ENCODE results near the gene LILRB2. TPM values are rescaled to one million over a fixed set of nuclear protein-coding genes. Genes with fewer than 3 reads are reported as not detected.
"Not testable (repeated sequence)": the region's sequence is repeated elsewhere in the genome, so short reads cannot be mapped to it uniquely, and the experiment has no call there.

Gene LILRB2
- total and polyA plus RNA-seq, 5 experiments from 2014 or later: 0.47 TPM; not detected in 3

DNA sequence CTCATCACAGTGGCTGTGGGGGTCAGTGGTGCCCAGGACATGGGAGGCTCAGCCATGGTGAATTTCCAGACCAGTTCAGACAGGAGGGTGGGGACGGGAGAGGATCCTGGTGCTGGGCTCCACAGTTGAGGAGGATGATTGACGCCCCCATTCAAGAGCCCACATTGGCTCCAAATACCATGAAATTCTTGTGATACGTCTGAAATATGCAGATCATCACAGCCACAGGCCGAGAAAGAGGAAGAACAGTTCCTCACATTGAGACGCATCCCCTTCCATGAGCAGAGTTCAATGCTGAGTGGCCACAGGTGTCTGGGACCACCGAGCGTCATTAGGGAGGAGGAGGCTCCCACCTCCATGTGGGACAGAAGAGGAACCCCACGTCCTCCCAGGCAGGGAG is 37.1 kb downstream of the LILRB2 start:
- H3K27ac Mint-ChIP-seq, H3K4me3 Mint-ChIP-seq, H3K36me3 Mint-ChIP-seq, H3K9me3 Mint-ChIP-seq, DNase-seq, ATAC-seq, POLR2A ChIA-PET: not testable (repeated sequence)
- peaks cover 0 to 12% (median 2%) of the 10 kb centered on the region in 5 donors for H3K27me3 Mint-ChIP-seq
- peaks cover 8 to 12% (median 10%) of the 10 kb centered on the region in 4 donors for H3K4me1 Mint-ChIP-seq

DNA sequence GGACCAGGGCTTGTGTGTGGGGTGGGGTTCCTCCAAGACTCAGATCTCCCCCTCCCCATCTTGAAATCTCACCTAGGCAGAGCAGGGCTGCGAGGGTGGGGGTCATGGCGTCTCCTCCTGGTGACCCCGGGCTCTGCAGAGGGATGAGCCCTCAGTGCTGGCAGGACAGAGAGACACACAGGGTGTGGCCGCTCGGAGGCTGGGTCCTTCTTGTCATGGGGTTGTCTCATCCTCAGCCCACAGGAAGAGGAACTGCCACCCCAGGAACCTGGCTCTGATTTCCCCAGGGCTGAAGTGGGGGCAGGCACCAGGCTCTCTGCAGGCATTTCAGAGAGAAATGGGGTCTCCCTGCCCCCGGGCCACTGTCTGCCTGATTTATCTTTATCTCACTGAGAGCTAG is 38.3 kb downstream of the LILRB2 start, which contains the start of gene LILRA6:
Gene LILRA6, minus strand, starts transcription at position 145 of the 400 bp plus-strand sequence.
- DNase-seq, H3K27ac Mint-ChIP-seq, H3K4me1 Mint-ChIP-seq, H3K27me3 Mint-ChIP-seq, H3K36me3 Mint-ChIP-seq, POLR2A ChIA-PET, H3K9me3 Mint-ChIP-seq, ATAC-seq: not testable (repeated sequence)
- H3K4me3 Mint-ChIP-seq: peak within 1 kb of the TSS in 1 of 10 donors; percentile 11

DNA sequence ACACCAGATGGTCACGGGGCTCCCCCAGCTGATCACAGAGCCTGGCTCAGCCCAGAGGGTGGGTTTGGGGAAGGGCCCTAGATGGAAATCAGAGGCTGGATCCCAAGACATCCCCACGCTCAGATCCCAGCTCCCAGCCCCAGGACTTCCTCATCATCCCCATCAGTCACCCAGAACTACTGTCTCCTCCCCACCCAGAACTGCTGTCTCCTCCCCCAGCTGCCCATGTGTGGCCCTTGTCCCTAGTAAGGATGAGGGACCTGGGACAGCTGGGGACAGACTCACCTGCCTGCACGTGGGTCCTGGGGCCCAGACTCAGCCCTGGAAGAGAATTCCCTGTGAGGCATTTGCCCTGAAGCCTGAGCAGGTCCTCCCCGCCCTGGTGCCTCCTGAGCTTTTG is 38.7 kb downstream of the LILRB2 start:
- H3K4me1 Mint-ChIP-seq, H3K36me3 Mint-ChIP-seq, H3K9me3 Mint-ChIP-seq, ATAC-seq, H3K27me3 Mint-ChIP-seq, H3K27ac Mint-ChIP-seq, DNase-seq, POLR2A ChIA-PET: not testable (repeated sequence)
- H3K4me3 Mint-ChIP-seq: peak overlapping the region in 1 of 10 donors; percentile 11

DNA sequence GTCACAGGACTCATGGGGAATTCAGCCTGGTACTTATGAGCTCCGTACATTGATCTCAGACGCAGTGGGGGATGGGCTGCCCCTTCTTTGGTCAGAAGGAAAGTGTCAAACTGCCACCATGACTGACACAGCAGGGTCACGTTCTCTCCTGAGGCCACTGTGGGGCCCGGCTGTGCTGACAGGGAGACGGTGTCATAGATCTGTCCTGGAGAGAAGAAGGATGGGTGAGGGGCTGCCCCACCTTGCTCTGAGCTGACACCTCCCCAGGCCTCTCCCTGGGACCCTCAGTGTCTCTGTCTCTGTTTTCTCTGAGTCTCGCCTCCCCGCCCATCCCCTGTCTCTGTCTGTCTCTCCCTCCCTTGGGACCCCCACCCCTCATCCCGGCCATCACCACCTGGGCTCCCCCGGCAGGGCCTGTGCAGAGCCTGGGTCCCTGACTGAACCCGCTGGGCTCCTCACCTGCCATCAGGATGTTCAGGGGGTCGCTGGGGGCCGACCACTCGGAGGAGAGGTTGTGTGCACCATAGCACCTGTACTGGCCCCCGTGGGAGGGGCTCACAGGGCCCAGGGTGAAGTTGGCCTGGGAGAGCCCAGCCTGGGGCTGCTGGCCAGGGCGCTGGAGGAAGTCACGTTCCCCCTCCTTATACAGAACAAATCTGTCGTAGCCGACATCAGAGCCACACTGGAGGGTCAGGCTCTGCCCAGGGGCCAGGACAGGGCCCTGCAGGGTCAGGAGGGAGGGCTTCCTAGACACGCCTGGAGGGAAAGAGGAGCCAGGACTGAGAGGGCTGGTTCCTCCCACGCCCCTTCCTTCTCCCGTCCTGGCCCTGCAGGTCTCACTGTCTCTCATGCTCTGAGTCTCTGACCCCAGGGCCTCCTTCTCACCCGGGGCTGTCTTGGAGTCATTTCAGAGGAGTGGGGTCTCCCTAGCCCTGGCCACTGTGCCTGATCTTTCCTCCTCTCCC is 40.3 kb downstream of the LILRB2 start:
- POLR2A ChIA-PET, H3K4me3 Mint-ChIP-seq, H3K4me1 Mint-ChIP-seq, DNase-seq, H3K27ac Mint-ChIP-seq, H3K9me3 Mint-ChIP-seq, H3K36me3 Mint-ChIP-seq, ATAC-seq: not testable (repeated sequence)
- H3K27me3 Mint-ChIP-seq: peaks cover 0 to 11% (median 10%) of the 10 kb centered on the region in 5 donors

DNA sequence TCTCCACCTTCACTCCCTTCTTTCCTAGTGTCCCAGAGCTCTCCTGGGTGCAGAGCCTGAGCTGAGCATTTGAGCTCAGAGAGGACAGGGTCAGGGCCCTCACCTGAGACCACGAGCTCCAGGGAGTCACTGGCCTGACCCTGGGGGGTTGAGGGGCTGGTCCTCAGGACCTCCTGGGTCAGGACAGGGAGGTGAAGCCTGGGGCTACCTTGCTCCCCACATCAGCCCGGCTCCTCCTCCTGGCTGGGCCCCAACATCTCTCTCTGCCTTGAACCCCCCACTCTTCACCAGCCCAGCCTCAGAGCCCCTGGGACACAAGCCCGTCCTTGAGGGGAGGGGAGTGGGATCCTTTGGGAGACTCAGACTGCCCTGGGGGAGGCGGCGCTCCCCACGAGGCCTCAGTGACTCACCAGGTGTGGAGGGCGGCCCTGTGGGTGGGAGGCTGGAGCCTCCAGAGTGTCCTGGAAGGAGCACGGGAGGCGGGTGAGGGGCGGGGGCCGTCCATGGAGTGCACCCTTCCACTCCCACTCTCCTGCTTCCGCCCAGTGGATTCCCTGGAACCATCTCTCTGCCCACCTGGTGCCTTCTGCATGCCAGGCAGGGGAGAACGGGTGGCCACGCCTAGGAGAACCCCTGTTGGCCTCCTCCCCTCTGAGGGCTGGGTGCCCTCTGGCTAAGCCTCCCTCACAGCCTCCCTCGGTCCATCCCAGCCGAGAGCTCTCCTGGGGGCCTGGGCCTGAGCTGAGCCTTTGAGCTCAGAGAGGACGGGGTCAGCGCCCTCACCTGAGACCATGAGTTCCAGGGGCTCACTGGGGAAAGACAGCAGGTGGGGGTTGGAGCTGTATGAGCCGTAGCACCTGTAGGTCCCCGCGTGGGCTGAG is 41.2 kb downstream of the LILRB2 start:
- H3K27ac Mint-ChIP-seq: peak overlapping the region in 2 of 10 donors; percentile 0 to 17
- DNase-seq, ATAC-seq, H3K4me3 Mint-ChIP-seq, POLR2A ChIA-PET, H3K4me1 Mint-ChIP-seq, H3K9me3 Mint-ChIP-seq, H3K36me3 Mint-ChIP-seq: not testable (repeated sequence)
- H3K27me3 Mint-ChIP-seq: peaks cover 0 to 13% (median 11%) of the 10 kb centered on the region in 5 donors

DNA sequence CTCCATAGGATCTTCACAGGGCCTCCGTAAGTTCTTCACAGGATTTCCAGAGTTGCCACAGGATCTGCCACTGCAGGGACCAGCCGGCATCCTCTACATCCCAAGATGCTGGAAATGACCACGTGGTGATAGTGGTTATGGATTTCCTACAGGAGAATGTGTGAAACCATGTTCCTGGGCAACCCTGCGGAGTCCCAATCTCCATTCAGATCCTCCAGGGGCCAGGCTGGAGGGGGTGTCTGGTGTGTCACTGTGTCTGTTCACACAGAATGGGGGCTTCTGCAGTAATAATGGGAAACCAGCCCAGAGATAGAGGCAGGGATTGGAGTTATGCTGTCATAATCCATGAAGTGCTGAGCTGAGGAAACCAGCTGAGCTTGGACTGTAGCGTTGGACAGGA is 47.0 kb downstream of the LILRB2 start:
- Mint-ChIP-seq H3K9me3 (no peaks in the 10 kb centered on the region), H3K27ac (no peak overlapping the region), H3K36me3 (no peaks in the 10 kb centered on the region), H3K27me3 (peaks cover 11 to 39% (median 25%) of the 10 kb centered on the region in 5 donors), H3K4me1 (peaks cover 3 to 9% (median 5%) of the 10 kb centered on the region in 4 donors), H3K4me3 (no peak overlapping the region)
- ATAC-seq (no peak), DNase-seq (no peak)
- POLR2A ChIA-PET: no interaction called here

DNA sequence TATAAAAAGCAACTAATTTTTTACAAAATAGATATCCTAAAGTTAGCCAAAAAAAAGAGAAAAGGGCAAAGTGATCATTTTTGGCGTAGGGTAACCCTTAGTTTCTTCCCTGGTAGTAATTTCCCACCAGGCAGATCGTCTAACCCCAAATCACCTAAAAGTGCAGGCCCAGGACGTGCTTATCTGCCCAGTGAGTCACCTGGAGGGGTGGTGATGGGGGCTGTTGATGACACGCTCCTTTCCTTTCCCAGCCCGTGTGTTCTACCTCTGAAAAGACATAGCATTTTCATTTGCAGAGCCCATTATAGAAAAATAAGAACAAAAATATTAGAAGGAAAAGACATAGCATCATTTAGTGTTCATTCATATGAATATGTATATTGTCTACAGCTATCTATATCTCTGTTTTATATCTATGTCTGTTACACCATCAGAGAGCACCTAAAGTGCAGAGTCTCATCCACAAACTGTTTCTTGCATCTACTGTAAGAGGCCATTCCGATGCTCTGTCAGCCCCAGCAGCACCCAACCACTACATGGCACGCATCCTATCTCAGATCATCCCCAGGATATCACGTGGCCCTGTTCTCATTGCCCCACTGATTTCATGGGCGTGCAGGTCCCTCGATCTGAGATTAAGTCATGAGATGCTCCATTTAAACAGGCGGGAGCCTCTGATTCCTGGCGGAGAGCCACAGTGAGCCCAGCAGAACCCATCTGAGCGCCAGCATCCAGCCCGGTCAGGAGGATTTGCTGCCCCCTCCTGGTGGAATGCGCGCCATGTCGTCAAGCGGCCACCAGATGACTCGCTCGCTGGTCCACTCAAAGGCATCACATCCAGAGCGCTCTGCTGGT is 49.6 kb downstream of the LILRB2 start:
- H3K36me3 Mint-ChIP-seq: no peaks in the 10 kb centered on the region
- POLR2A ChIA-PET: no interaction called here
- peaks cover 13 to 40% (median 23%) of the 10 kb centered on the region in 5 donors for H3K27me3 Mint-ChIP-seq
- H3K4me3 Mint-ChIP-seq: no peak overlapping the region
- no peaks in the 10 kb centered on the region for H3K9me3 Mint-ChIP-seq
- ATAC-seq (peak; percentile 97 to 100), DNase-seq (peak; percentile 70 to 89 (median 81))
- peaks cover 3 to 9% (median 5%) of the 10 kb centered on the region in 4 donors for H3K4me1 Mint-ChIP-seq
- peak overlapping the region in 3 of 10 donors; percentile 39 to 56 (median 53) for H3K27ac Mint-ChIP-seq

DNA sequence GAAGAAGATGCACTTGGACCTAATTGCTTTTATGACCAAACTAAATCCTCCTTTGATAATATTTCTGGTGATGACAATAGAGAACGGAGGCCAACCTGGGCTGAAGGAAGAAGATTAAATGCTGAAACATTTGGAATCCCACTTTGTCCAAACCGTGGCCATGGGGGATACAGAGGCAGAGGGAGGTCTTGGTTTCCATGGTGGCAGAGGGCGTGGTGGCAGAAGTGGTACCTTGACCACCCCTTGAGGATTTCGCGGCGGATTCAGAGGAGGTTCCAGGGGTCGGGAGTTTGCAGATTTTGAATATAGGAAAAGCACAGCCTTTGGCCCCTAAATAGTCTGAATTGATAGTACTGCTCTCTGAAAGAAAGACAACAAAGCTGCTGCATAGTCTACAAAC is 50.9 kb downstream of the LILRB2 start:
- no peak for DNase-seq
- Mint-ChIP-seq H3K9me3 (no peaks in the 10 kb centered on the region), H3K36me3 (no peaks in the 10 kb centered on the region), H3K27ac (no peak overlapping the region), H3K4me3 (no peak overlapping the region), H3K27me3 (peaks cover 13 to 33% (median 23%) of the 10 kb centered on the region in 5 donors), H3K4me1 (peaks cover 3 to 9% (median 5%) of the 10 kb centered on the region in 4 donors)
- POLR2A ChIA-PET: no interaction called here
- ATAC-seq: no peak

DNA sequence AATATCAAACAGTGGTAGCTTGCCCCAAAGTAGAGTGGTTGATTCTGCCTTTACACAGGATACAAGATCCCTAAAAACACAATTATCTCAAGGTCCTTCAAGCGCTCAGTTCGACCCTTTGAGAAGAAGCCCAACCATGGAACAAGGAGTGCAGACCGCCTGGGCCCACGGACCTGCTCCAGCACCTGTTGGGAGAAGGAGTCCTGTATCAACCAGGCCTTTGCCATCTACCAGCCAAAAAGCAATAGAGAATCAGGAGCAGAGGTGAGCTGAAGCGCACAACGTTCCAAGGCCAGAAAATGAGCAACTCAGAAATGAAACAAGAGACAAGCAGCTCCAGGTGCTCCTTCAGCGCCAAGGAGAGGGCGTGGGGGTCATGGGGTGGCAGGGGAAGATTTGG is 51.8 kb downstream of the LILRB2 start:
- no peak overlapping the region for H3K4me3 Mint-ChIP-seq

DNA sequence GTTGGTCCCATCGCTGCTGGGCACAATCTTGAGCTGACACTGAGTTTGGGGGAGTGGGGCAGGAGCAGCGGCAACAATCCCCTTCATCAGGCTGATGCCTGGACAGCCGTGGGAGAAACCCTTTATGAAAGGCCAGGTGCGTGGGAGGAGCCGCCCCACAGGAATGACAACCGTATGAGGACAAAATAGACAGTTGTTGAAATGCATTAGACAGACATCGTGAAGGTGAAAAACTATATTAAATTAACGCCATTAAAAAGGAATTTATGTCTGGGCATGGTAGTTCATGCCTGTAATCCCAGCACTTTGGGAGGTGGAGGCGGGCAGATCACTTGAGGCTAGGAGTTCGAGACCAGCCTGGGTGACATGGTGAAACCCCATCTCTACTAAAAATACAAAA is 56.3 kb downstream of the LILRB2 start:
- H3K27ac Mint-ChIP-seq: peak overlapping the region in 2 of 10 donors; percentile 5 to 31
- peaks cover 8 to 30% (median 10%) of the 10 kb centered on the region in 5 donors for H3K27me3 Mint-ChIP-seq
- H3K9me3 Mint-ChIP-seq, ATAC-seq, POLR2A ChIA-PET, H3K36me3 Mint-ChIP-seq, DNase-seq, H3K4me3 Mint-ChIP-seq: not testable (repeated sequence)
- peaks cover 2 to 10% (median 7%) of the 10 kb centered on the region in 4 donors for H3K4me1 Mint-ChIP-seq

More for the DNA sequence above, 51.8 kb downstream of the LILRB2 start:
- Mint-ChIP-seq H3K27ac (no peak overlapping the region), H3K4me1 (peaks cover 3 to 5% (median 5%) of the 10 kb centered on the region in 4 donors), H3K36me3 (no peaks in the 10 kb centered on the region), H3K27me3 (peaks cover 13 to 35% (median 19%) of the 10 kb centered on the region in 5 donors), H3K9me3 (no peaks in the 10 kb centered on the region)
- POLR2A ChIA-PET: interaction anchor here (0.6 kb wide), 1 partner anchor 31 kb away, joined by 3 read pairs; no protein-coding TSS in a partner anchor
- DNase-seq: no peak
- ATAC-seq: no peak

DNA sequence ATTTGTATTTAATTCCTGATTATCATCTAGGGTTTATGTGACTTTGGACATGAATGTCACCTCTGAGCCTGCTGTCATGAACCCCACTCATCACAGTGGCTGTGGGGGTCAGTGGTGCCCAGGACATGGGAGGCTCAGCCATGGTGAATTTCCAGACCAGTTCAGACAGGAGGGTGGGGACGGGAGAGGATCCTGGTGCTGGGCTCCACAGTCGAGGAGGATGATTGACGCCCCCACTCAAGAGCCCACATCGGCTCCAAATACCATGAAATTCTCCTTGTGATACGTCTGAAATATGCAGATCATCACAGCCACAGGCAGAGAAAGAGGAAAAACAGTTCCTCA is 57.0 kb downstream of the LILRB2 start:
- POLR2A ChIA-PET, H3K9me3 Mint-ChIP-seq, DNase-seq, H3K27ac Mint-ChIP-seq, H3K36me3 Mint-ChIP-seq, H3K4me3 Mint-ChIP-seq, ATAC-seq: not testable (repeated sequence)
- H3K4me1 Mint-ChIP-seq: peaks cover 2 to 10% (median 7%) of the 10 kb centered on the region in 4 donors
- peaks cover 4 to 23% (median 6%) of the 10 kb centered on the region in 5 donors for H3K27me3 Mint-ChIP-seq
